DND-41 (cell line): ENCODE measurements around the gene SPCS2.

Experiments used
- ATAC-seq: fragments of 200-7000 bp; cut with Tn5 transposase; 3 replicates; pipeline ENCODE4 v1.9.1; 2021; ENCODE audit warnings: low read depth; ENCODE audit not compliant: insufficient read depth
- DNase-seq: peaks from one replicate; pipeline ENCODE4 v3.0.0-alpha.2; 2020
- H2AFZ ChIP-seq: 2 replicates; pipeline ENCODE4 v1.6.0; 2012; ENCODE audit warnings: low read depth, low read length
- H3K27ac ChIP-seq: 2 replicates; pipeline ENCODE4 v1.5.1; 2012; ENCODE audit warnings: low read length, inconsistent platforms
- H3K27me3 ChIP-seq: fragments of 200-600 bp; sonication (generic); 2 replicates; pipeline ENCODE4 v1.6.0; 2012; ENCODE audit warnings: low read length, mild to moderate bottlenecking, inconsistent platforms; ENCODE audit not compliant: insufficient read depth, poor library complexity
- H3K36me3 ChIP-seq: 2 replicates; pipeline ENCODE4 v1.5.1; 2012; ENCODE audit warnings: low read length, inconsistent platforms; ENCODE audit not compliant: insufficient read depth
- H3K4me1 ChIP-seq: 2 replicates; pipeline ENCODE4 v1.5.1; 2012; ENCODE audit warnings: mild to moderate bottlenecking, low read length; ENCODE audit not compliant: insufficient read depth
- H3K4me2 ChIP-seq: 2 replicates; pipeline ENCODE4 v1.6.0; 2012; ENCODE audit warnings: mild to moderate bottlenecking, moderate library complexity, low read length, inconsistent platforms; ENCODE audit not compliant: insufficient read depth
- H3K4me3 ChIP-seq, 2 experiments: fragments of 200-600 bp in 1 of 2; shearing (Covaris generic) in 1 of 2; 2 replicates each; pipeline ENCODE4 v1.5.1; 2012 to 2016; ENCODE audit warnings: inconsistent platforms in 2 of 2, low read length in 2 of 2, mild to moderate bottlenecking in 2 of 2, low read depth in 1 of 2, moderate library complexity in 1 of 2
- H3K79me2 ChIP-seq: 2 replicates; pipeline ENCODE4 v1.6.0; 2012; ENCODE audit warnings: low read length, inconsistent platforms; ENCODE audit not compliant: insufficient read depth
- H3K9ac ChIP-seq: 2 replicates; pipeline ENCODE4 v1.6.0; 2012; ENCODE audit warnings: low read depth, mild to moderate bottlenecking, inconsistent platforms, low read length, moderate library complexity
- H3K9me3 ChIP-seq: 2 replicates; pipeline ENCODE4 v1.5.1; 2012; ENCODE audit warnings: low read length, moderate library complexity, mild to moderate bottlenecking, inconsistent platforms; ENCODE audit not compliant: insufficient read depth, severe bottlenecking
- H4K20me1 ChIP-seq: 2 replicates; pipeline ENCODE4 v1.6.0; 2012; ENCODE audit warnings: low read length; ENCODE audit not compliant: insufficient read depth
- EZH2 ChIP-seq: IDR thresholded peaks from 3 replicates; pipeline ENCODE4 v1.6.1; 2012; ENCODE audit warnings: borderline replicate concordance, low read depth, mild to moderate bottlenecking, moderate library complexity, low read length, inconsistent platforms; ENCODE audit not compliant: severe bottlenecking
- TF ChIP-seq, protein P1 (sequence below): IDR thresholded peaks from 2 replicates; pipeline ENCODE4 v1.5.1; 2012; ENCODE audit warnings: borderline replicate concordance, low read length, moderate library complexity, mild to moderate bottlenecking; ENCODE audit not compliant: poor library complexity, severe bottlenecking; ENCODE audit errors: extremely low read depth

SPCS2 gene

GRCh38 chr11:74926304-74927030, 22.6 kb upstream of the SPCS2 start:
- Histone ChIP-seq H2AFZ (no peak overlapping the region), H4K20me1 (no peaks in the 10 kb centered on the region), H3K36me3 (peaks cover 27% of the 10 kb centered on the region; the same call in 1 of the 2 replicates), H3K79me2 (no peaks in the 10 kb centered on the region), H3K27ac (no peak overlapping the region), H3K4me3 (no peak overlapping the region), H3K27me3 (no peaks in the 10 kb centered on the region), H3K9me3 (no peaks in the 10 kb centered on the region), H3K9ac (no peak overlapping the region), H3K4me2 (no peak overlapping the region), H3K4me1 (no peaks in the 10 kb centered on the region)
- ATAC-seq, result no peak
- TF ChIP-seq EZH2, result no peak
- TF ChIP-seq, protein P1, sequence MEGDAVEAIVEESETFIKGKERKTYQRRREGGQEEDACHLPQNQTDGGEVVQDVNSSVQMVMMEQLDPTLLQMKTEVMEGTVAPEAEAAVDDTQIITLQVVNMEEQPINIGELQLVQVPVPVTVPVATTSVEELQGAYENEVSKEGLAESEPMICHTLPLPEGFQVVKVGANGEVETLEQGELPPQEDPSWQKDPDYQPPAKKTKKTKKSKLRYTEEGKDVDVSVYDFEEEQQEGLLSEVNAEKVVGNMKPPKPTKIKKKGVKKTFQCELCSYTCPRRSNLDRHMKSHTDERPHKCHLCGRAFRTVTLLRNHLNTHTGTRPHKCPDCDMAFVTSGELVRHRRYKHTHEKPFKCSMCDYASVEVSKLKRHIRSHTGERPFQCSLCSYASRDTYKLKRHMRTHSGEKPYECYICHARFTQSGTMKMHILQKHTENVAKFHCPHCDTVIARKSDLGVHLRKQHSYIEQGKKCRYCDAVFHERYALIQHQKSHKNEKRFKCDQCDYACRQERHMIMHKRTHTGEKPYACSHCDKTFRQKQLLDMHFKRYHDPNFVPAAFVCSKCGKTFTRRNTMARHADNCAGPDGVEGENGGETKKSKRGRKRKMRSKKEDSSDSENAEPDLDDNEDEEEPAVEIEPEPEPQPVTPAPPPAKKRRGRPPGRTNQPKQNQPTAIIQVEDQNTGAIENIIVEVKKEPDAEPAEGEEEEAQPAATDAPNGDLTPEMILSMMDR, result no peak
- DNase-seq, result no peak

- DNase-seq (no peak), ATAC-seq (no peak)
- Histone ChIP-seq H3K27me3 (no peaks in the 10 kb centered on the region), H3K9me3 (no peaks in the 10 kb centered on the region), H3K4me1 (no peaks in the 10 kb centered on the region), H3K9ac (no peak overlapping the region), H2AFZ (no peak overlapping the region), H3K4me3 (no peak overlapping the region), H3K36me3 (peaks cover 28% of the 10 kb centered on the region; the same call in 1 of the 2 replicates), H3K4me2 (no peak overlapping the region), H4K20me1 (no peaks in the 10 kb centered on the region), H3K79me2 (no peaks in the 10 kb centered on the region), H3K27ac (no peak overlapping the region)
- TF ChIP-seq, protein P1, result no peak
- no peak for TF ChIP-seq EZH2
Measured at GRCh38 chr11:74927496-74927895, 21.6 kb upstream of the SPCS2 start.

DNA sequence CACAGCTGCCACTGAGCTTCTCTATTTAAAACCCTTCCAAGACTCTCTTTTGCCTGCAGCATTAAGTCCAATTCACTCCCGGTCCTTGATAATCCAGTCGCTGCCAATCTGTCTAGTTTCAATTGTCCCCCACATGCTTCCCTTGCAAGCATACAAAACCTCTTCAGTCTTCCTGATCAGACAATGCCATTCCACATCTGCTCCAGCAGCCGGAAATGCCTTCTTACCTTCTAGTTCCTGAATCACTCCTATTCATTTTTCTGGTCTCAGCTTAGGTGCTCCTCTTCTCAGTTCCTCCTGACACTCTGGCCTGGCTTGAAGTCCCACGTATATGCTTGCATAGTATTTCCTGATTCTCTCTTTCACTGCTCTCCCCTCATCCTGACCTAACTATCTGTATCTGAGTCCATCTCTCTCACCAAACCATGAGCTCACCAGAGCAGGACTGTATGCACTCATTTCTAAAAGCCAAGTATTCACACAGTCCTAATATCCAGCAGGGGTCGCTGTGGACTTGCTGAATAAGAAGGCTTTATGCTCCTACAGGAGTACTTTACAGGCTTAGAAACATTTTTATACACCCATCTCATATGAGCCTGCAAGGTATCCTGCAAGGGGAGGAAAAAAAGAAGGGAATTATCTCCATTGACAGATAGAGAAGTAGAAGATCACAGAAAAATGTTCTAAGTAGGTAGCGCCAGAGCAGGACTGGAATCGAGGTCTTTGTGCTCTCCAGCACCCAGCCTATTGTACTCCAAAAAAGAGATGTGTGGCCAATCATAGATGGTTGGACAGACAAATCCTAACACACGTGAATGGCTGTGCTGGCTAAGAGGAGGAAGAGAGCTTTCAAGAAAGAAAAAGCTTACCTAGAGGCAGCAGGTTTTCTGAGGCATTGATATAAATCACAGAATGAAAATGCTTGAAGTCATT, 19.4 kb upstream of the SPCS2 start:
- TF ChIP-seq, protein P1, result peak; percentile 91
- TF ChIP-seq EZH2, result no peak
- Histone ChIP-seq H3K27me3 (no peaks in the 10 kb centered on the region), H4K20me1 (no peaks in the 10 kb centered on the region), H3K79me2 (no peaks in the 10 kb centered on the region), H3K4me3 (no peak overlapping the region), H3K4me1 (no peaks in the 10 kb centered on the region), H3K9ac (no peak overlapping the region), H3K36me3 (peaks cover 38% of the 10 kb centered on the region; the same call in 1 of the 2 replicates), H3K4me2 (no peak overlapping the region), H3K27ac (no peak overlapping the region), H2AFZ (no peak overlapping the region), H3K9me3 (no peaks in the 10 kb centered on the region)
- peak; percentile 97 for ATAC-seq
- peak; percentile 70 for DNase-seq
